Muscle of leg (tissue), 11 donors: ENCODE data around the gene MYH9. TPM values are rescaled to one million over a fixed set of nuclear protein-coding genes. Genes with fewer than 3 reads are reported as not detected.

Source experiments
- DNase-seq: peaks from one replicate; pipeline ENCODE4 v3.0.0; 2013
- H3K27ac ChIP-seq: one replicate; pipeline ENCODE4 v1.5.1; 2013; ENCODE audit warnings: mild to moderate bottlenecking, low read length, control low read depth
- H3K27me3 ChIP-seq: one replicate; pipeline ENCODE4 v1.6.1; 2013; ENCODE audit warnings: low read length; ENCODE audit not compliant: control insufficient read depth, insufficient read depth
- H3K36me3 ChIP-seq: one replicate; pipeline ENCODE4 v1.6.1; 2013; ENCODE audit warnings: low read length; ENCODE audit not compliant: control insufficient read depth, insufficient read depth
- H3K4me1 ChIP-seq: one replicate; pipeline ENCODE4 v1.6.1; 2013; ENCODE audit warnings: low read length; ENCODE audit not compliant: control insufficient read depth, insufficient read depth
- H3K4me3 ChIP-seq: one replicate; pipeline ENCODE4 v1.5.1; 2013; ENCODE audit warnings: low read length, control low read depth
- H3K9me3 ChIP-seq: replicated peaks from 2 replicates; pipeline ENCODE4 v1.6.1; 2013; ENCODE audit warnings: low read depth, low read length; ENCODE audit not compliant: control insufficient read depth
- WGBS: methylation state at CpG from one replicate; pipeline ENCODE4 v1.1.5; 2013; ENCODE audit warnings: missing lambda C conversion rate; ENCODE audit not compliant: insufficient coverage; 5-methylcytosine and 5-hydroxymethylcytosine counted together
- polyA plus RNA-seq, 8 donors: library from polyadenylated mRNA; unstranded; fragments of 120-200 nt; gene quantifications; one replicate each; pipeline versions ENCODE4 v1.2.1 to v1.2.3, GENCODE V29; 2013; ENCODE audit warnings: inconsistent platforms in 1 of 8, low replicate concordance in 1 of 8; ENCODE audit not compliant: insufficient read length in 8 of 8, insufficient read depth in 1 of 8
- total RNA-seq: library from RNA; stranded (reverse); fragments of 120-200 nt; gene quantifications from one replicate; pipeline ENCODE4 v1.2.4, GENCODE V29; 2013

MYH9 gene
- total and polyA plus RNA-seq, 9 donors: 61.9 to 160 (median 122) TPM

- H3K9me3 ChIP-seq: no peaks in the 10 kb centered on the region
- H3K27me3 ChIP-seq: no peaks in the 10 kb centered on the region
- H3K36me3 ChIP-seq: peaks cover 11% of the 10 kb centered on the region
- WGBS: 94% methylated on average over 5 of the region's 9 CpGs
- peaks cover 53% of the 10 kb centered on the region for H3K4me1 ChIP-seq
- DNase-seq: no peak
- no peak overlapping the region for H3K27ac ChIP-seq
- H3K4me3 ChIP-seq: no peak overlapping the region
Observed at GRCh38 chr22:36358533-36359469, 29.0 kb downstream of the MYH9 start.

GRCh38 chr22:36356708-36357624 lies 30.8 kb downstream of the MYH9 start:
- H3K4me1 ChIP-seq: peaks cover 56% of the 10 kb centered on the region
- peak; percentile 55 for DNase-seq
- H3K4me3 ChIP-seq: no peak overlapping the region
- 85% methylated on average over 21 of the region's 25 CpGs for WGBS
- peak overlapping the region; percentile 55 for H3K27ac ChIP-seq
- H3K9me3 ChIP-seq: no peaks in the 10 kb centered on the region
- no peaks in the 10 kb centered on the region for H3K27me3 ChIP-seq
- H3K36me3 ChIP-seq: peaks cover 8% of the 10 kb centered on the region

GRCh38 chr22:36355894-36356293 lies 31.9 kb downstream of the MYH9 start:
- no peak for DNase-seq
- Histone ChIP-seq H3K27me3 (no peaks in the 10 kb centered on the region), H3K4me3 (no peak overlapping the region), H3K27ac (peak overlapping the region; percentile 97), H3K36me3 (peaks cover 8% of the 10 kb centered on the region), H3K9me3 (no peaks in the 10 kb centered on the region), H3K4me1 (peaks cover 64% of the 10 kb centered on the region)
- WGBS: 84% methylated on average over 5 of the region's 6 CpGs

GRCh38 chr22:36355362-36355761 lies 32.4 kb downstream of the MYH9 start:
- Histone ChIP-seq H3K4me3 (peak overlapping the region; percentile 8), H3K9me3 (no peaks in the 10 kb centered on the region), H3K4me1 (peaks cover 65% of the 10 kb centered on the region), H3K36me3 (peaks cover 8% of the 10 kb centered on the region), H3K27ac (peak overlapping the region; percentile 97), H3K27me3 (no peaks in the 10 kb centered on the region)
- 0% methylated on average over 2 of the region's 6 CpGs for WGBS
- DNase-seq: peak; percentile 76

- Histone ChIP-seq H3K27ac (peak overlapping the region; percentile 11), H3K4me3 (no peak overlapping the region), H3K9me3 (no peaks in the 10 kb centered on the region), H3K36me3 (peaks cover 12% of the 10 kb centered on the region), H3K4me1 (peaks cover 49% of the 10 kb centered on the region), H3K27me3 (no peaks in the 10 kb centered on the region)
- whole genome bisulfite sequencing: 37% methylated on average over 9 of the region's 16 CpGs
- peak; percentile 64 for DNase-seq
Observed at GRCh38 chr22:36352803-36353507, 34.8 kb downstream of the MYH9 start.

- Histone ChIP-seq H3K9me3 (no peaks in the 10 kb centered on the region), H3K4me3 (no peak overlapping the region), H3K27me3 (no peaks in the 10 kb centered on the region), H3K36me3 (peaks cover 15% of the 10 kb centered on the region), H3K27ac (peak overlapping the region; percentile 11), H3K4me1 (peaks cover 49% of the 10 kb centered on the region)
- no peak for DNase-seq
- 78% methylated on average over 19 of the region's 22 CpGs for WGBS
Observed at GRCh38 chr22:36351921-36352802, 35.6 kb downstream of the MYH9 start.

- peaks cover 20% of the 10 kb centered on the region for H3K36me3 ChIP-seq
- no peaks in the 10 kb centered on the region for H3K9me3 ChIP-seq
- peaks cover 44% of the 10 kb centered on the region for H3K4me1 ChIP-seq
- 42% methylated on average over 12 of the region's 14 CpGs for WGBS
- H3K4me3 ChIP-seq: no peak overlapping the region
- no peak for DNase-seq
- no peaks in the 10 kb centered on the region for H3K27me3 ChIP-seq
- H3K27ac ChIP-seq: peak overlapping the region; percentile 76
Observed at GRCh38 chr22:36350751-36351594, 36.8 kb downstream of the MYH9 start.

- no peak for DNase-seq
- no peak overlapping the region for H3K27ac ChIP-seq
- H3K4me1 ChIP-seq: peaks cover 39% of the 10 kb centered on the region
- no CpG with 5 or more reads among the region's 2 CpGs for WGBS
- no peak overlapping the region for H3K4me3 ChIP-seq
- peaks cover 23% of the 10 kb centered on the region for H3K36me3 ChIP-seq
- no peaks in the 10 kb centered on the region for H3K9me3 ChIP-seq
- no peaks in the 10 kb centered on the region for H3K27me3 ChIP-seq
Observed at GRCh38 chr22:36349726-36350125, 38.0 kb downstream of the MYH9 start.
